H9 (cell line): ENCODE measurements around the gene KDM4C. TPM values are rescaled to one million over a fixed set of nuclear protein-coding genes. Genes with fewer than 3 reads are reported as not detected.

ENCODE experiments used
- DNase-seq: peaks from one replicate; pipeline ENCODE4 v3.0.0-alpha.2; 2017
- H2AFZ ChIP-seq: one replicate; pipeline ENCODE4 v1.6.1; 2013; ENCODE audit warnings: mild to moderate bottlenecking, low read length, control low read depth, moderate library complexity
- H2AK5ac ChIP-seq: 2 replicates; pipeline ENCODE4 v1.6.1; 2013; ENCODE audit warnings: low read length, control low read depth, mixed read lengths; ENCODE audit not compliant: insufficient read length
- H2BK120ac ChIP-seq: one replicate; pipeline ENCODE4 v1.6.1; 2013; ENCODE audit warnings: low read depth, mild to moderate bottlenecking, low read length, control low read depth, inconsistent platforms; ENCODE audit not compliant: poor library complexity, severe bottlenecking
- H2BK12ac ChIP-seq: 2 replicates; pipeline ENCODE4 v1.6.1; 2013; ENCODE audit warnings: low read length, control low read depth, mixed read lengths, low read depth; ENCODE audit not compliant: insufficient read length
- H2BK15ac ChIP-seq: 2 replicates; pipeline ENCODE4 v1.6.1; 2013; ENCODE audit warnings: low read depth, low read length, control low read depth
- H2BK20ac ChIP-seq: one replicate; pipeline ENCODE4 v1.6.1; 2013; ENCODE audit warnings: low read depth, mild to moderate bottlenecking, low read length, control low read depth, inconsistent platforms; ENCODE audit not compliant: poor library complexity, severe bottlenecking
- H2BK5ac ChIP-seq: 2 replicates; pipeline ENCODE4 v1.6.1; 2013; ENCODE audit warnings: low read length, control low read depth, mixed read lengths; ENCODE audit not compliant: insufficient read length
- H3K14ac ChIP-seq: 2 replicates; pipeline ENCODE4 v1.6.1; 2013; ENCODE audit warnings: low read length, control low read depth; ENCODE audit not compliant: insufficient read depth
- H3K18ac ChIP-seq: 2 replicates; pipeline ENCODE4 v1.6.1; 2013; ENCODE audit warnings: low read depth, mild to moderate bottlenecking, mixed read lengths, low read length, control low read depth; ENCODE audit not compliant: insufficient read length
- H3K23ac ChIP-seq: 2 replicates; pipeline ENCODE4 v1.6.1; 2013; ENCODE audit warnings: low read length, control low read depth, mixed read lengths, low read depth; ENCODE audit not compliant: insufficient read length
- H3K23me2 ChIP-seq: 2 replicates; pipeline ENCODE4 v1.6.1; 2013; ENCODE audit warnings: low read depth, mild to moderate bottlenecking, mixed read lengths, low read length, control low read depth; ENCODE audit not compliant: insufficient read length, poor library complexity, severe bottlenecking
- H3K27ac ChIP-seq: 2 replicates; pipeline ENCODE4 v1.5.1; 2013; ENCODE audit warnings: low read length, control low read depth, mixed read lengths, low read depth; ENCODE audit not compliant: insufficient read length
- H3K27me3 ChIP-seq: 2 replicates; pipeline ENCODE4 v1.6.1; 2013; ENCODE audit warnings: low read length, control low read depth, inconsistent platforms; ENCODE audit not compliant: insufficient read depth
- H3K4ac ChIP-seq: 2 replicates; pipeline ENCODE4 v1.6.1; 2013; ENCODE audit warnings: low read depth, mild to moderate bottlenecking, control low read depth, inconsistent platforms, low read length, moderate library complexity
- H3K4me1 ChIP-seq: 2 replicates; pipeline ENCODE4 v1.6.1; 2013; ENCODE audit warnings: low read length, control low read depth, inconsistent platforms; ENCODE audit not compliant: insufficient read depth
- H3K4me2 ChIP-seq: 2 replicates; pipeline ENCODE4 v1.6.1; 2013; ENCODE audit warnings: low read length, control low read depth, mixed read lengths; ENCODE audit not compliant: insufficient read length, insufficient read depth
- H3K56ac ChIP-seq: 2 replicates; pipeline ENCODE4 v1.6.1; 2013; ENCODE audit warnings: low read depth, mild to moderate bottlenecking, mixed read lengths, low read length, control low read depth; ENCODE audit not compliant: insufficient read length
- H3K79me1 ChIP-seq: 2 replicates; pipeline ENCODE4 v1.6.1; 2013; ENCODE audit warnings: low read depth, mild to moderate bottlenecking, moderate library complexity, low read length, control low read depth, inconsistent platforms; ENCODE audit not compliant: insufficient read depth, poor library complexity, severe bottlenecking
- H3K79me2 ChIP-seq: 2 replicates; pipeline ENCODE4 v1.6.1; 2013; ENCODE audit warnings: low read length, control low read depth, inconsistent platforms; ENCODE audit not compliant: insufficient read depth
- H3K9ac ChIP-seq: 2 replicates; pipeline ENCODE4 v1.6.1; 2013; ENCODE audit warnings: low read length, control low read depth, mixed read lengths; ENCODE audit not compliant: insufficient read length; ENCODE audit errors: extremely low read depth
- H3K9me3 ChIP-seq: one replicate; pipeline ENCODE4 v1.6.1; 2013; ENCODE audit warnings: low read depth, low read length, inconsistent platforms; ENCODE audit not compliant: control insufficient read depth
- H3T11ph ChIP-seq: one replicate; pipeline ENCODE4 v1.6.1; 2013; ENCODE audit warnings: mild to moderate bottlenecking, low read length, control low read depth, inconsistent platforms
- H4K20me1 ChIP-seq: one replicate; pipeline ENCODE4 v1.6.1; 2013; ENCODE audit not compliant: control insufficient read depth, insufficient read length, insufficient read depth
- H4K5ac ChIP-seq: 2 replicates; pipeline ENCODE4 v1.6.1; 2013; ENCODE audit warnings: low read depth, mild to moderate bottlenecking, mixed read lengths, low read length, control low read depth; ENCODE audit not compliant: insufficient read length
- H4K8ac ChIP-seq: replicated peaks from 2 replicates; pipeline ENCODE4 v1.6.1; 2013; ENCODE audit warnings: low read length, control low read depth, mixed read lengths, low read depth; ENCODE audit not compliant: insufficient read length
- H4K91ac ChIP-seq: 2 replicates; pipeline ENCODE4 v1.6.1; 2013; ENCODE audit warnings: low read depth, mild to moderate bottlenecking, moderate library complexity, mixed read lengths, low read length, control low read depth; ENCODE audit not compliant: insufficient read length
- H3K27ac Mint-ChIP-seq, 3 experiments: 2 replicates in 2 of 3; 3 replicates in 1 of 3; pipeline ENCODE4 v1.8.0; 2020 to 2021; ENCODE audit warnings: mixed read lengths in 3 of 3, mild to moderate bottlenecking in 1 of 3, moderate library complexity in 1 of 3
- H3K27me3 Mint-ChIP-seq: 2 replicates; pipeline ENCODE4 v1.8.0; 2021; ENCODE audit warnings: low read depth, mild to moderate bottlenecking, moderate library complexity, mixed read lengths
- H3K36me3 Mint-ChIP-seq, 3 experiments: 2 replicates in 2 of 3; 3 replicates in 1 of 3; pipeline ENCODE4 v1.8.0; 2020 to 2021; ENCODE audit warnings: low read depth in 3 of 3, mixed read lengths in 3 of 3; ENCODE audit not compliant: insufficient read depth in 1 of 3
- H3K4me1 Mint-ChIP-seq, 2 experiments: 2 replicates each; pipeline ENCODE4 v1.8.0; 2020; ENCODE audit warnings: mixed read lengths in 2 of 2
- H3K4me3 Mint-ChIP-seq, 2 experiments: 2 replicates in 1 of 2; 3 replicates in 1 of 2; pipeline ENCODE4 v1.8.0; 2020 to 2021; ENCODE audit warnings: mild to moderate bottlenecking in 2 of 2, mixed read lengths in 2 of 2, moderate library complexity in 1 of 2
- H3K9me3 Mint-ChIP-seq, 2 experiments: 2 replicates in 1 of 2; 3 replicates in 1 of 2; pipeline ENCODE4 v1.8.0; 2020; ENCODE audit warnings: mild to moderate bottlenecking in 2 of 2, mixed read lengths in 2 of 2, moderate library complexity in 1 of 2
- CTCF ChIP-seq: fragments of 200-600 bp; sonication (generic); conservative IDR thresholded peaks from 3 replicates; pipeline ENCODE4 v1.8.0; 2021; ENCODE audit warnings: antibody characterized with exemption, mild to moderate bottlenecking
- WGBS: extraction: QIAGEN DNeasy Blood & Tissue Kit; methylation state at CpG from one replicate; pipeline ENCODE4 v1.1.7; 2013; ENCODE audit warnings: missing lambda C conversion rate, low lambda C conversion rate, mixed read lengths; ENCODE audit not compliant: insufficient read length; ENCODE audit errors: extremely low coverage; 5-methylcytosine and 5-hydroxymethylcytosine counted together
- total RNA-seq: library from RNA; stranded (reverse); gene quantifications from 2 replicates; pipeline ENCODE4 v1.2.1, GENCODE V29; 2021

KDM4C gene
- total RNA-seq, 1 experiment from 2014 or later: 24.0 TPM

DNA sequence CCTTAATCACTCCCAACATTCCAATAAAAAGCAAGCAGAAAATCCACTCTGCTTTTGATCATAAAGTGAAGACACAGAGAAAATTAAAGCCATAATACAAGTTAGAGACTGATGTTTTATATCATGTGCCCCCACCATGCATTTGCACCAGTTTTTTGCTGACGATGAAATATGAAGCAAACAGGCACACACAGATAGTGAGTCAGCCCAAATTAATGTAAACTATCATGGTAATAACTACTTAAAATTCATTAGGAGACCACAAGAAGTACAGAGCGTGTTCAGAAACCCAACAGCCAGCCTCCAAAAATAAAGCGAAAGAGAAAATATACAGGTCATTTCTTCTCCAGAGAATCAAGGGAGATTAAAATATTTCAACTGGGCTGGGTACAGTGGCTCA is 46.4 kb upstream of the KDM4C start:
- no peak overlapping the region for H4K91ac ChIP-seq
- H3K27me3 Mint-ChIP-seq: no peaks in the 10 kb centered on the region; the same call in none of the 2 replicates

More for the DNA sequence above, 46.4 kb upstream of the KDM4C start:
- Histone ChIP-seq H3K9me3 (no peaks in the 10 kb centered on the region), H3K23ac (no peak overlapping the region), H3K4me2 (no peak overlapping the region), H4K8ac (no peak overlapping the region), H3K27ac (no peak overlapping the region), H3K27me3 (no peaks in the 10 kb centered on the region), H3K56ac (no peak overlapping the region), H3K79me1 (no peaks in the 10 kb centered on the region), H2BK5ac (no peak overlapping the region), H4K5ac (no peak overlapping the region), H3T11ph (no peak overlapping the region), H3K14ac (no peak overlapping the region), H2AK5ac (no peak overlapping the region), H4K20me1 (no peaks in the 10 kb centered on the region), H3K18ac (no peak overlapping the region), H3K9ac (no peak overlapping the region), H3K4ac (no peak overlapping the region), H2AFZ (no peak overlapping the region), H3K4me1 (no peaks in the 10 kb centered on the region), H2BK20ac (no peak overlapping the region), H3K79me2 (no peaks in the 10 kb centered on the region), H3K23me2 (no peaks in the 10 kb centered on the region), H2BK15ac (no peak overlapping the region), H2BK12ac (no peak overlapping the region), H2BK120ac (no peak overlapping the region)
- peaks cover 3 to 4% of the 10 kb centered on the region in 2 experiments for H3K9me3 Mint-ChIP-seq
- H3K4me3 Mint-ChIP-seq: no peak overlapping the region
- no CpG with 5 or more reads among the region's 3 CpGs for WGBS
- TF ChIP-seq CTCF: no peak
- H3K36me3 Mint-ChIP-seq: peaks cover 0 to 4% (median 3%) of the 10 kb centered on the region in 3 experiments; a peak in 5 of 7 replicates
- no peaks in the 10 kb centered on the region; a peak in 2 of 4 replicates for H3K4me1 Mint-ChIP-seq
- no peak overlapping the region for H3K27ac Mint-ChIP-seq
- DNase-seq: no peak
